Heart right ventricle (tissue), 16 donors: ENCODE data around the gene ATP4A. TPM values are rescaled to one million over a fixed set of nuclear protein-coding genes. Genes with fewer than 3 reads are reported as not detected.

Experiments
- ATAC-seq, 8 donors: fragments of 200-7000 bp; cut with Tn5 transposase; one replicate each; pipeline ENCODE4 v1.9.1; 2020; ENCODE audit warnings: mild to moderate bottlenecking in 8 of 8, moderate library complexity in 8 of 8, moderate number of reproducible peaks in 1 of 8
- DNase-seq, 2 donors: peaks; one replicate each; pipeline ENCODE4 v3.0.0-alpha.2; 2020
- H3K27ac ChIP-seq, 10 donors: fragments of 200-600 bp; sonication (generic) in 2 of 10; one replicate each; pipeline versions ENCODE4 v1.5.0 to v1.8.0; 2020 to 2022; ENCODE audit warnings: mild to moderate bottlenecking in 3 of 10
- H3K27me3 ChIP-seq, 7 donors: fragments of 200-600 bp; one replicate each; pipeline ENCODE4 v1.8.0; 2021 to 2022; ENCODE audit warnings: mild to moderate bottlenecking in 2 of 7
- H3K36me3 ChIP-seq, 9 donors: fragments of 200-600 bp; sonication (generic) in 1 of 9; one replicate each; pipeline versions ENCODE4 v1.5.0 to v1.8.0; 2020 to 2022; ENCODE audit warnings: mild to moderate bottlenecking in 2 of 9
- H3K4me1 ChIP-seq, 9 donors: fragments of 200-600 bp; sonication (generic) in 1 of 9; one replicate each; pipeline versions ENCODE4 v1.5.0 to v1.8.0; 2020 to 2022; ENCODE audit warnings: mild to moderate bottlenecking in 4 of 9
- H3K4me3 ChIP-seq, 10 donors: fragments of 200-600 bp; sonication (generic) in 2 of 10; one replicate each; pipeline versions ENCODE4 v1.5.0 to v1.8.0; 2020 to 2022; ENCODE audit warnings: mild to moderate bottlenecking in 7 of 10, moderate library complexity in 2 of 10
- H3K9me3 ChIP-seq, 11 donors: fragments of 200-600 bp in 10 of 11; sonication (generic) in 2 of 11; one replicate each; pipeline versions ENCODE4 v1.5.0 to v1.8.0; 2013 to 2022; ENCODE audit warnings: mild to moderate bottlenecking in 2 of 11, control low read depth in 1 of 11, moderate library complexity in 1 of 11
- WGBS, 2 donors: extraction: QIAGEN DNeasy Blood & Tissue Kit; methylation state at CpG; one replicate each; pipeline ENCODE4 v1.1.7; 2013; ENCODE audit warnings: inconsistent platforms in 1 of 2; 5-methylcytosine and 5-hydroxymethylcytosine counted together
- intact Hi-C, 10 donors: fragments of 100-400 bp; cut with DNase I; formaldehyde crosslinking; loops; one replicate each; pipeline versions ENCODE4 v1.11.1 to v1.14.2; 2022
- polyA plus RNA-seq, 2 donors: library from polyadenylated mRNA; stranded (reverse); fragments of 200-250 nt; gene quantifications; one replicate each; pipeline ENCODE4 v1.2.3, GENCODE V29; 2013
- total RNA-seq, 10 donors: library from RNA; stranded (reverse); fragmentation: NEBNext Ultra II Directional in 3 of 10; extraction: Animal tissue kit (Norgen Biotek cat#: 25700) in 3 of 10; gene quantifications; one replicate each; pipeline versions ENCODE4 v1.2.1 to v1.2.4, GENCODE V29; 2021 to 2023
- TF ChIP-seq, protein P1 (sequence below), 9 donors: fragments of 200-600 bp; sonication (generic) in 2 of 9; IDR thresholded peaks; one replicate each; pipeline versions ENCODE4 v1.5.0 to v1.8.0; 2021 to 2022; ENCODE audit warnings: antibody characterized with exemption in 9 of 9, mild to moderate bottlenecking in 5 of 9, moderate library complexity in 1 of 9
- donor health status: Arrhythmogenic right ventricular cardiomyopathy.
- donor health status: ischemic (EF 13 %, LVEDD 7.1; RV severe dilation, severe dysfunction).
- donor health status: healthy with polysubstance abuse.
- donor health status: DM: no; HTN: yes; CAD: no.
- donor health status: DM: no; HTN: no; CAD: no.
- donor health status: ischemic (EF 25% LVEDD 6.9; RV normal size, moderate dysfunction).
- donor health status: ischemic (EF 25% LVEDD 5.7; RV mildly dilated, moderate dysfunction).
- donor health status: healthy.
- donor health status: DM: yes; HTN: yes; CAD: no.
- donor health status: Ischemic cardiomyopathy.
- donor health status: ischemic (EF 35%, LVEDD 5.7; RV mildly dilated, moderate dysfunction).
- donor health status: nonischemic (EF 11% LVEDD 7.7; RV severe dilation, severe dysfunction).
- donor health status: DM: yes; HTN: yes; CAD: no.
- donor health status: PGD.
- donor health status: ischemic (EF 29% LVEDD 5.4; RV normal size, mild dysfunction).
- donor health status: nonischemic (EF 23%, LVEDD 6.1; RV moderate dilation, normal function).

Gene ATP4A
- total and polyA plus RNA-seq, 12 donors: not detected

DNA sequence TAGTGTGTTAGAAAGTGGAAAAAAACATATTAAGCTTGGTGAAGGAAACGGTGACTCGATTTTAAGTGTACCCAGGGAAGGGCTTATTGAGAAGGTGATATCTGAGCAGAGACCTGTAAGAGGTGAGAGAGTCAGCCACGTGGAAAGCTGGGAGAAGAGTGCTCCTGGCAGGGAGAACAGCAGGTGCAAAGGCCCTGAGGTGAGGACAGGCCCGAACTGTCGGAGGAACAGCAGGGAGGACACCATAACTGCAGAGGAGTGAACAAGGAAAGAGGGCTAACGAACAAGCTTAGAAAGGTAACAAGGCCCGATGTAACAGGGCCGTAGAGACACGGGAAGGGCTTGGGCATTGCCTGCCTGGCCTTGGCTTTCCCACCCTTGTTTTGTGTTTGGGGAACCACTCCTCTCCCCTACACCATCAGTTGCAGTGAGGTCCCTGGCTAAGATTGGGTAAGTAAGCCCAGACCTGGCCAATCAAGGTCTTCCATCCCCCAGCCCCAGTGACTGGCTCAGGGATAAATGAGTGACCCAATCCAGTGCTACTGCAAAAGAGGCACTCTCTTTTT is 7.3 kb downstream of the ATP4A start:
- Histone ChIP-seq H3K36me3 (no peaks in the 10 kb centered on the region), H3K9me3 (no peaks in the 10 kb centered on the region), H3K4me3 (no peak overlapping the region), H3K27me3 (peaks cover 6 to 49% (median 46%) of the 10 kb centered on the region in 7 donors), H3K4me1 (peaks cover 2 to 9% (median 7%) of the 10 kb centered on the region in 9 donors), H3K27ac (no peak overlapping the region)
- DNase-seq (no peak), ATAC-seq (no peak)
- TF ChIP-seq, protein P1, sequence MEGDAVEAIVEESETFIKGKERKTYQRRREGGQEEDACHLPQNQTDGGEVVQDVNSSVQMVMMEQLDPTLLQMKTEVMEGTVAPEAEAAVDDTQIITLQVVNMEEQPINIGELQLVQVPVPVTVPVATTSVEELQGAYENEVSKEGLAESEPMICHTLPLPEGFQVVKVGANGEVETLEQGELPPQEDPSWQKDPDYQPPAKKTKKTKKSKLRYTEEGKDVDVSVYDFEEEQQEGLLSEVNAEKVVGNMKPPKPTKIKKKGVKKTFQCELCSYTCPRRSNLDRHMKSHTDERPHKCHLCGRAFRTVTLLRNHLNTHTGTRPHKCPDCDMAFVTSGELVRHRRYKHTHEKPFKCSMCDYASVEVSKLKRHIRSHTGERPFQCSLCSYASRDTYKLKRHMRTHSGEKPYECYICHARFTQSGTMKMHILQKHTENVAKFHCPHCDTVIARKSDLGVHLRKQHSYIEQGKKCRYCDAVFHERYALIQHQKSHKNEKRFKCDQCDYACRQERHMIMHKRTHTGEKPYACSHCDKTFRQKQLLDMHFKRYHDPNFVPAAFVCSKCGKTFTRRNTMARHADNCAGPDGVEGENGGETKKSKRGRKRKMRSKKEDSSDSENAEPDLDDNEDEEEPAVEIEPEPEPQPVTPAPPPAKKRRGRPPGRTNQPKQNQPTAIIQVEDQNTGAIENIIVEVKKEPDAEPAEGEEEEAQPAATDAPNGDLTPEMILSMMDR (IDR thresholded peaks at IDR 0.05): no peak
- intact Hi-C loops: loop anchor here in 1 of 10 donors (10.0 kb wide), 1 partner anchor 159 kb away; the partner anchor contains the start of gene KMT2B
- WGBS, 2 donors: 87 to 88% methylated on average over 9 of the region's 9 CpGs

- no peak overlapping the region for H3K4me3 ChIP-seq
- ATAC-seq: no peak
- H3K36me3 ChIP-seq: no peaks in the 10 kb centered on the region
- intact Hi-C loops: loop anchor here in 1 of 10 donors (10.0 kb wide), 1 partner anchor 159 kb away; the partner anchor contains the start of gene KMT2B
- 67 to 68% methylated on average over 30 of the region's 30 CpGs for WGBS, 2 donors
- no peak overlapping the region for H3K27ac ChIP-seq
- H3K27me3 ChIP-seq: peaks cover 6 to 43% (median 39%) of the 10 kb centered on the region in 7 donors
- peaks cover 2 to 9% (median 7%) of the 10 kb centered on the region in 9 donors for H3K4me1 ChIP-seq
- no peak for DNase-seq
- H3K9me3 ChIP-seq: no peaks in the 10 kb centered on the region
- TF ChIP-seq, protein P1 (IDR thresholded peaks at IDR 0.05): peak in 1 of 9 donors; percentile 9
These were observed 8.0 kb downstream of the ATP4A start for GRCh38 chr19:35555301-35556005.

GRCh38 chr19:35554076-35554475 is 9.4 kb downstream of the ATP4A start:
- peaks cover 6 to 30% (median 25%) of the 10 kb centered on the region in 7 donors for H3K27me3 ChIP-seq
- H3K4me1 ChIP-seq: peaks cover 2 to 9% (median 7%) of the 10 kb centered on the region in 9 donors
- no peak overlapping the region for H3K27ac ChIP-seq
- WGBS, 2 donors: 68 to 69% methylated on average over 5 of the region's 5 CpGs
- no peaks in the 10 kb centered on the region for H3K36me3 ChIP-seq
- DNase-seq: no peak
- no peaks in the 10 kb centered on the region for H3K9me3 ChIP-seq
- intact Hi-C loops: loop anchor here in 2 of 10 donors (5.0 to 10.0 kb wide), 3 partner anchors 58 to 163 kb away; partner anchors contain the start of genes KMT2B (in 2 of the 2) and HAUS5 (in 1 of the 2)
- no peak overlapping the region for H3K4me3 ChIP-seq
- TF ChIP-seq, protein P1 (IDR thresholded peaks at IDR 0.05): no peak
- no peak for ATAC-seq

DNA sequence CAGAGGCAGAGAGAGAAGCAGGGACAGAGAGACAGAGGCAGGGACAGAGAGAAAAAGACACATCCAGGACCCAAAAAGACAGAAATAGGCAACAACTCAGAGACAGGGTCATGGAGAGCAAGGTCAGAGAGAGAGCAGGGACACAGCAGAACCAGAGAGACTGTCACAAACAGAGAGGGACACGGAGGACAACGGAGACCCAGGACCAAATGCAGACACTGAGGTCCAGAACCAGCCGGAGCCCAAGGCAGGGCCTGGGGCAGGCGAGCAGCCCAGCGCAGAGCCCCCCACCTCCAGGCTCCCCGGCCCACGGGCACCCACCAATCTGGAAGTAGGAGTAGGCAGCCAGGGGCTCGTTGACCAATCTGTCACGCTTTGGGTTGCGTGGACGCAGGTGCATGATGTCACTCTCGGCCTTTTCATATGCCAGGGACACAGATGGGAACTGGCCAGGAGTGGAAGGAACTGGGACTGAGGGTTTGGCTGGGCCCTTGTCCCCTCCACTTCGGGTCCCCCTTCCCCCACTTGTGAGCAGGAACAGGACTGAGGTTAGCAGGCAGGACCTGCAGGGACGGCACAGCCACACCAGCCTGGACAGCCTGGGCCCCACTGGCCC is 10.0 kb downstream of the ATP4A start:
- H3K27ac ChIP-seq: no peak overlapping the region
- peaks cover 0 to under 1% (median 0%) of the 10 kb centered on the region in 9 donors for H3K36me3 ChIP-seq
- H3K4me3 ChIP-seq: no peak overlapping the region
- H3K4me1 ChIP-seq: peaks cover 2 to 8% (median 7%) of the 10 kb centered on the region in 9 donors
- ATAC-seq (no peak), DNase-seq (no peak)
- TF ChIP-seq, protein P1 (IDR thresholded peaks at IDR 0.05): no peak
- intact Hi-C loops: loop anchor here in 2 of 10 donors (5.0 to 10.0 kb wide), 3 partner anchors 59 to 164 kb away; partner anchors contain the start of genes KMT2B (in 2 of the 2) and HAUS5 (in 1 of the 2)
- WGBS, 2 donors: 72 to 73% methylated on average over 14 of the region's 14 CpGs
- peaks cover 2 to 24% (median 19%) of the 10 kb centered on the region in 7 donors for H3K27me3 ChIP-seq
- no peaks in the 10 kb centered on the region for H3K9me3 ChIP-seq
